HG03135 (cell line): ENCODE measurements around the gene ANKLE1.

Experiments
- ATAC-seq: cut with Tn5 transposase; IDR thresholded peaks from one replicate; pipeline ENCODE4 v1.9.1; 2021; ENCODE audit warnings: mild to moderate bottlenecking, moderate library complexity; ENCODE audit not compliant: unreplicated experiment

Gene ANKLE1

DNA sequence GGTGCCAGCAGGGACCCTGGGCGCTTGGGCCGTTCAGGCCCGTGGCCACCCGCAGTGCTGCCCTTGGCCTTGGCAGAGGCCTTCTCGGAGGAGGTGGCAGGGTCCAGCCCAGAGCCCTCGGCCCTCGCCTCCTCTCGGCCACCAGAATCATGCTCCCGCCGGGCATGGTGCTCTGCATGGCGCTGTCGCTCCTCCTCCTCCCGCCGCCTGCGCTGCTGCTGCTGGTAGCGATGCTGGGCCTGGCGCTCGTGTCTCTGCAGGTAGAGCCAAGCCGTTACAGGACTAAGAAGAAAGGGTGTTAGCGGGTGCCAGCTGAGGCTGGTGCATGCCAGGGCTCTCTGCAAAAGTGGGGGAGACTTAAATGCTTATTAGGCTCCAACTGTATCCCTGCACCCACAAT is 43.4 kb downstream of the ANKLE1 start:
- no peak for ATAC-seq

DNA sequence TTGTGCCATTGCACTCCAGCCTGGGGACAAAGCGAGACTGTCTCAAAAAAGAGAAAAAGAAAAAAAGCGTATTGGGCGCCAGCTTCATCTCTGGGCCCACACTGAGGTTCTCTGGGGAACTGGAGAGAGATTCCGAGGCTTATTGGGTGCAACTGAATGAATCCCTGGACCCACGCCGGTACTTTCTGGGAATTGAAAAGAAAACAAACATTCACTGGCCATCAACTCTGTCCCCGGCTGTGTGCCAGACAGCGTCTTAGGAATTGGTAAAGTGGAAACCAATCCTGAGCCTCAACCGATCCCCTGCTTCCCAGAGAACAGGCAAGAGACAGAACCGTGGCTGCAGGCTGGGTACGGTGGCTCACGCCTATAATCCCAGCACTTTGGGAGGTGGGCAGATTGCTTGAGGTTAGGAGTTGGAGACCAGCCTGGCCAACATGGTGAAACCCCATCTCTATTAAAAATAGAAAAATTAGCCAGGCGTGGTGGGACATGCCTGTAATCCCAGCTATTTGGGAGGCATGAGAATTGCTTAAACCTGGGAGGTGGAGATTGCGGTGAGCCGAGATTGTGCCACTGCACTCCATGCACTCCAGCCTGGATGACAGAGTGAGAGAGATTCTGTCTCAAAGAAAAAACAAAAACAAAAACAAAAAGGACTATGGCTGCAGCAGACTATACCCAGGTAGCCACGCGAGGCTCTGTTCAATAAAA is 44.3 kb downstream of the ANKLE1 start:
- no peak for ATAC-seq

GRCh38 chr19:17326595-17326966 is 44.9 kb downstream of the ANKLE1 start:
- no peak for ATAC-seq

GRCh38 chr19:17327068-17327653 is 45.5 kb downstream of the ANKLE1 start:
- ATAC-seq: no peak

GRCh38 chr19:17327654-17328516 is 46.2 kb downstream of the ANKLE1 start:
- ATAC-seq: no peak

DNA sequence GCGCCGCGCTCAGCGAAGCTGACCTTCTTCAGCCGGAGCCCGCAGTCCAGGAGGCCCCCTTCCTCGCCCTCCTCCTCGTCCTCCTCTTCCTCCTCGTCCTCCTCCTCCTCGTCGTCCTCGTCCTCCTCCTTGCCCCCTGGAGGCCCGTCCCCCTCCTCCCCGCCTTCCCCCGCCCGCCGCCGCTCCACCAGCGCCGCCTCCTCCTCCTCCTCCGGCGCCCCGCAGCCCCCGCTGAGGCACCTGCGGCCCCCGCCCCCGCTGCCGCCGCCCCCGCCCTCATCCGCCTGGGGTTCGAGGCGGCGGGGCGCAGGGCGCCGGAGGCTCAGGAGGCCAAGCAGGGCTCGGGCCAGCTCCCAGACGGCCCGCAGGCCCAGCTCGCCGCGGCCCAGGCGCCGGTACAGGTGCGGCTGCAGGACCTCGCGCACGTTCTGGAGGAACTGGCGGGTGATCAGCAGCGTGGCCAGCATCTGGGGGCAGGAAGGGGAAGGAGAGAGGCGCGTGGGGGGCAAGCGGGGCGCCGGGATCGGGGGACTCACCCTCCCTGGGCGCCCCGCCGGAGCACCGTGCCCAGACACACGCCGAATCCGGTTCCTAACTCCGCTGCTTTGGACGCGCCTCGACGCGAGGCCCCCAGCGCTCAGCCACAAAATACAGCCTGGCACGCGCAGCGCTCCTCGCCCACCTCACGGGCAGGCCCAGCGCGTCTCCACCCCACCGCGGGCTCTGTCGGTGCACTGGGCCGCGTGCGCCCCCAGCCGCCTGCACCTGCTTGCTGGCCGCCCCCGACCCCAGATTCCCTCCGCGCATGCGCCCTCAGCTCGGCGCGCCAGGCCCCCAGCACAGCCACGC is 47.0 kb downstream of the ANKLE1 start:
- no peak for ATAC-seq

GRCh38 chr19:17329366-17330261 is 47.9 kb downstream of the ANKLE1 start:
- no peak for ATAC-seq

- no peak for ATAC-seq
These were observed 48.8 kb downstream of the ANKLE1 start for GRCh38 chr19:17330262-17331044.

GRCh38 chr19:17331045-17331558 is 49.4 kb downstream of the ANKLE1 start:
- ATAC-seq: no peak

- ATAC-seq: no peak
These were observed 50.6 kb downstream of the ANKLE1 start for GRCh38 chr19:17332360-17332676.

DNA sequence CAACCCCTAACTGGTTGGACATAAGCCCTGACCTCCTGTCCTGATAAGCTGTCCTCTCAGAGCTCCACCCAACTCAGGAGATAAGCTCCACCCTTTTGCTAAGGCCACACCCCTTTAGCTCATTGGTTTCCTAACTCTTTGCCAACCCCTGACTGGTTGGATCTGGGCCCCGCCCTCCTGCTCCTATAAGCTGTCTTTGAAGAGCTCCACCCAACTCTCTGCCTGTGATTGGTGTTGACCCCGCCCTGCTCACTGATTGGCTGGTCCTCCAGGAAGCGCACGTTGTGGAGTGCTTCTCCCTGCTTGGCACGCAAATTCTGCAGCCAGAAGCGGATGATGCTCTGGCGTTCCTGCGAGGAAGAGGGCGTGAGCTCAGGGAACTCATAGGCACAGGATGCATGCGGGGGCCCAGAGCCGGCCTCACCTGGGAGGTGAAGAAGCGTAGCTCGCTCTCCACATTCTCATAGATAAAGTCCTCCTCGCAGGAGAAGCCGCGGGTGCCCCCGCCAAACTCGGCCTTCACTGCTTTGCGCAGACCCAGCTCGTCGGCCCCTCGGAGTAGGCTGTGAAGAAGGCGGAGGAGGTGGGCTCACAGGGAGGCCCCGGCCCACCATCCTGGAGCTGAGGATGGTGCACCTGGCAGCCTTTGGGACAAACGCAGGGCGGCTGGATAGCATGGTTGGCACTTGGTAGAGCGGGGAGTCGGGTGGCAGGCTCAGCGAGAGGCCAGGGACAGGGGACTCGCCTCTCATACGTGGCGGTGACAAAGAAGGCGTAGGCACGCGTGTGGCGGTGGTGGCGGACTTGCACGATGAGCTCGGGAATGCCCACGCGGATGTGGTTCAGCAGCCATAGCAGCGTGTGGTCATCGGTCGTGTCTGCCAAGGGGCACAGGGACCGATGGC is 51.2 kb downstream of the ANKLE1 start:
- ATAC-seq: no peak

- no peak for ATAC-seq
These were observed 52.1 kb downstream of the ANKLE1 start for GRCh38 chr19:17333611-17334413.

- peak; percentile 44 for ATAC-seq
These were observed 53.0 kb downstream of the ANKLE1 start, which contains the start of gene ANO8 for GRCh38 chr19:17334414-17335409. Gene ANO8 (minus strand): TSS chr19:17334855. CDS start chr19:17334670, 185 bp downstream.

GRCh38 chr19:17335575-17335974 is 53.9 kb downstream of the ANKLE1 start:
- no peak for ATAC-seq
